ENCODE results near the gene LUZP4.
A peak's percentile ranks its signal among the peaks of the same experiment; 100 is the strongest.
"Not testable (repeated sequence)": the region's sequence is repeated elsewhere in the genome, so short reads cannot be mapped to it uniquely, and the experiment has no call there.

The LUZP4 gene

GRCh38 chrX:115289465-115289864, at the start of gene LUZP4:
LUZP4 (plus strand) TSS chrX:115289715; CDS start chrX:115289760, 45 bp downstream.
- DNase-seq, result no peak

GRCh38 chrX:115251458-115252233, 37.9 kb upstream of the LUZP4 start:
- no peak for DNase-seq

GRCh38 chrX:115255003-115255402, 34.5 kb upstream of the LUZP4 start:
- DNase-seq, result no peak

GRCh38 chrX:115257711-115258110, 31.8 kb upstream of the LUZP4 start:
- DNase-seq, result no peak

- DNase-seq, result no peak
Measured at GRCh38 chrX:115259238-115259875, 30.2 kb upstream of the LUZP4 start.

GRCh38 chrX:115260330-115260729, 29.2 kb upstream of the LUZP4 start:
- DNase-seq, result no peak

- no peak for DNase-seq
Measured at GRCh38 chrX:115261148-115261547, 28.4 kb upstream of the LUZP4 start.

GRCh38 chrX:115264009-115264408, 25.5 kb upstream of the LUZP4 start:
- no peak for DNase-seq

GRCh38 chrX:115266300-115266699, 23.2 kb upstream of the LUZP4 start:
- no peak for DNase-seq

GRCh38 chrX:115268421-115268820, 21.1 kb upstream of the LUZP4 start:
- no peak for DNase-seq

GRCh38 chrX:115269051-115269683, 20.3 kb upstream of the LUZP4 start:
- no peak for DNase-seq

- no peak for DNase-seq
Measured at GRCh38 chrX:115284877-115285276, 4.6 kb upstream of the LUZP4 start.

GRCh38 chrX:115297189-115297588, 7.7 kb downstream of the LUZP4 start:
- no peak for DNase-seq

GRCh38 chrX:115311139-115311538, 21.6 kb downstream of the LUZP4 start:
- DNase-seq, result no peak

GRCh38 chrX:115311601-115312001, 22.1 kb downstream of the LUZP4 start:
- DNase-seq, result peak; percentile 0

- no peak for DNase-seq
Measured at GRCh38 chrX:115318139-115318538, 28.6 kb downstream of the LUZP4 start.

- no peak for DNase-seq
Measured at GRCh38 chrX:115322375-115322774, 32.9 kb downstream of the LUZP4 start.

GRCh38 chrX:115324194-115324593, 34.7 kb downstream of the LUZP4 start:
- peak; percentile 5 for DNase-seq

- DNase-seq, result not testable (repeated sequence)
Measured at GRCh38 chrX:115329282-115329681, 39.8 kb downstream of the LUZP4 start.

GRCh38 chrX:115330498-115331168, 41.1 kb downstream of the LUZP4 start:
- peak; percentile 83 for DNase-seq

- no peak for DNase-seq
Measured at GRCh38 chrX:115332832-115333231, 43.3 kb downstream of the LUZP4 start.

- DNase-seq, result no peak
Measured at GRCh38 chrX:115333446-115333845, 43.9 kb downstream of the LUZP4 start.

GRCh38 chrX:115337491-115338144, 48.1 kb downstream of the LUZP4 start:
- no peak for DNase-seq
